ENCODE measurements around the gene GRM3. TPM values are rescaled to one million over a fixed set of nuclear protein-coding genes. Genes with fewer than 3 reads are reported as not detected.

Gene GRM3
- total RNA-seq, 6 experiments from 2014 or later = not detected

DNA sequence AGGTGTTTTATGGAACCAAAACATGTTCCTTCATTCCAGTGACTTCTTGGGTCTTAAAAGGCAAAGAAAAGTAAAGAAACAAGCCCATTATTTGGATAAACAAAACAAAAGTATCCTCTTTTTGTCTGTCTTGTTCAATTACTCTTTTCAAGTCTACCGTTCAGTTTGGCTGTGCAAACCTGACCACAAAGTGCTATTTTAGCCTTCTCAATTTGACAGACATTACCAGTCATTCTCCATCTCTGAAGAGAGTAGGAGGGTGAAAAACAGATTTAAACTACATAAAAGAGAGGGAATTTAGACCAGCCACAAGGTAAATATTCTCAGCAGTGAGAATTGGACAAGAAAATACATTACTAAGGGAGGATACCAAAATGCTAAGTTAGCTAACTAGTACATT, 145.2 kb downstream of the GRM3 start:
- Mint-ChIP-seq H3K9me3 (peaks cover 29% of the 10 kb centered on the region), H3K4me1 (ENCODE audit: low read depth) (no peaks in the 10 kb centered on the region), H3K27me3 (ENCODE audit: insufficient read depth) (no peaks in the 10 kb centered on the region), H3K4me3 (no peak overlapping the region), H3K27ac (no peak overlapping the region), H3K36me3 (ENCODE audit: low read depth) (no peaks in the 10 kb centered on the region)
- no peak for DNase-seq
- no peak for TF ChIP-seq CTCF (IDR thresholded peaks at IDR 0.05)

DNA sequence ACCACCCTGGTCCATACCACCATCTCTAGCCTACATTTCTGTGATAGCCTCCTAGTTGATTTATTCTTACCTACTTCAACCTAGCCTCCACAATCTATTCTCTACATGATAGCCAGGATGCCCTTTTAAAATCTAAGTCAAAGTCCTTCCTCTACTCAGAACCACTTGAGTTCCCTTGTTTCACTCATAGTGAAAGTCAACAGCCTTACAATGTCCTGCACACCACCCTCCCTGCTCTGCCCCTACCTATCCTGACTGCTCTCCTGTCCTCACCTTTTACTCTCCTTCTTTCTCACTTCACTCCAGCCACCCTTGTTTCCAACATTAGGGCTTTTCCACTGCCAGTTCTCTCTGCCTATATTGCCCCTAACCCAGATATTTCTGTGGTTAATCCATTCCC, 146.7 kb downstream of the GRM3 start:
- Mint-ChIP-seq H3K4me1 (ENCODE audit: low read depth) (no peaks in the 10 kb centered on the region), H3K27me3 (ENCODE audit: insufficient read depth) (no peaks in the 10 kb centered on the region), H3K27ac (no peak overlapping the region), H3K9me3 (peaks cover 24% of the 10 kb centered on the region), H3K4me3 (no peak overlapping the region), H3K36me3 (ENCODE audit: low read depth) (no peaks in the 10 kb centered on the region)
- no peak for DNase-seq
- no peak for TF ChIP-seq CTCF (IDR thresholded peaks at IDR 0.05)

- no peak overlapping the region for H3K27ac Mint-ChIP-seq
- H3K36me3 Mint-ChIP-seq (ENCODE audit: low read depth) = peaks cover 3% of the 10 kb centered on the region; the same call in 1 of the 2 replicates
- TF ChIP-seq CTCF (IDR thresholded peaks at IDR 0.05) = no peak
- H3K9me3 Mint-ChIP-seq = peaks cover 23% of the 10 kb centered on the region
- no peaks in the 10 kb centered on the region for H3K4me1 Mint-ChIP-seq (ENCODE audit: low read depth)
- no peak for DNase-seq
- no peak overlapping the region for H3K4me3 Mint-ChIP-seq
- no peaks in the 10 kb centered on the region for H3K27me3 Mint-ChIP-seq (ENCODE audit: insufficient read depth)
Measured at GRCh38 chr7:86792260-86792659, 148.6 kb downstream of the GRM3 start.

GRCh38 chr7:86793136-86793535, 149.4 kb downstream of the GRM3 start:
- no peaks in the 10 kb centered on the region for H3K27me3 Mint-ChIP-seq (ENCODE audit: insufficient read depth)
- no peak for DNase-seq
- H3K9me3 Mint-ChIP-seq = peaks cover 28% of the 10 kb centered on the region
- H3K4me3 Mint-ChIP-seq = no peak overlapping the region
- no peaks in the 10 kb centered on the region for H3K4me1 Mint-ChIP-seq (ENCODE audit: low read depth)
- peaks cover 4% of the 10 kb centered on the region; the same call in 1 of the 2 replicates for H3K36me3 Mint-ChIP-seq (ENCODE audit: low read depth)
- TF ChIP-seq CTCF (IDR thresholded peaks at IDR 0.05) = no peak
- no peak overlapping the region for H3K27ac Mint-ChIP-seq

GRCh38 chr7:86814661-86815379, 171.1 kb downstream of the GRM3 start:
- Mint-ChIP-seq H3K27ac (no peak overlapping the region), H3K4me3 (no peak overlapping the region), H3K36me3 (ENCODE audit: low read depth) (no peaks in the 10 kb centered on the region), H3K9me3 (peaks cover 34% of the 10 kb centered on the region), H3K4me1 (ENCODE audit: low read depth) (no peaks in the 10 kb centered on the region), H3K27me3 (ENCODE audit: insufficient read depth) (no peaks in the 10 kb centered on the region)
- peak; percentile 44; the same call in 1 of the 2 replicates for TF ChIP-seq CTCF (IDR thresholded peaks at IDR 0.05)
- no peak for DNase-seq

Measured in HFFc6 (cell line).